HG03064 (cell line): ENCODE measurements around the gene IQGAP2.

Source experiments
- ATAC-seq: cut with Tn5 transposase; IDR thresholded peaks from one replicate; pipeline ENCODE4 v1.9.1; 2021; ENCODE audit warnings: low read depth; ENCODE audit not compliant: unreplicated experiment

The IQGAP2 gene

GRCh38 chr5:76474377-76474776 lies 71.3 kb downstream of the IQGAP2 start:
- ATAC-seq: no peak

GRCh38 chr5:76475385-76475784 lies 72.3 kb downstream of the IQGAP2 start:
- no peak for ATAC-seq

GRCh38 chr5:76475936-76476335 lies 72.9 kb downstream of the IQGAP2 start:
- ATAC-seq: no peak

GRCh38 chr5:76476474-76477038 lies 73.5 kb downstream of the IQGAP2 start:
- no peak for ATAC-seq

GRCh38 chr5:76477061-76477460 lies 74.0 kb downstream of the IQGAP2 start:
- no peak for ATAC-seq

GRCh38 chr5:76477571-76477970 lies 74.5 kb downstream of the IQGAP2 start:
- ATAC-seq: no peak

- ATAC-seq: no peak
Measured at GRCh38 chr5:76479281-76479680, 76.2 kb downstream of the IQGAP2 start.

- no peak for ATAC-seq
Measured at GRCh38 chr5:76479973-76480667, 77.0 kb downstream of the IQGAP2 start.

- no peak for ATAC-seq
Measured at GRCh38 chr5:76482984-76483383, 79.9 kb downstream of the IQGAP2 start.

GRCh38 chr5:76483433-76483832 lies 80.3 kb downstream of the IQGAP2 start:
- no peak for ATAC-seq

- ATAC-seq: no peak
Measured at GRCh38 chr5:76483881-76484280, 80.8 kb downstream of the IQGAP2 start.

GRCh38 chr5:76485511-76485910 lies 82.4 kb downstream of the IQGAP2 start:
- ATAC-seq: no peak

- no peak for ATAC-seq
Measured at GRCh38 chr5:76487386-76487785, 84.3 kb downstream of the IQGAP2 start.

GRCh38 chr5:76487821-76488220 lies 84.7 kb downstream of the IQGAP2 start:
- ATAC-seq: no peak

GRCh38 chr5:76488969-76489368 lies 85.9 kb downstream of the IQGAP2 start:
- no peak for ATAC-seq

GRCh38 chr5:76489877-76490688 lies 87.0 kb downstream of the IQGAP2 start:
- ATAC-seq: no peak

- ATAC-seq: no peak
Measured at GRCh38 chr5:76490960-76491359, 87.9 kb downstream of the IQGAP2 start.

GRCh38 chr5:76492819-76493189 lies 89.7 kb downstream of the IQGAP2 start:
- ATAC-seq: no peak

- ATAC-seq: no peak
Measured at GRCh38 chr5:76493190-76493837, 90.2 kb downstream of the IQGAP2 start.

- ATAC-seq: no peak
Measured at GRCh38 chr5:76494201-76494600, 91.1 kb downstream of the IQGAP2 start.

- ATAC-seq: no peak
Measured at GRCh38 chr5:76495870-76496269, 92.8 kb downstream of the IQGAP2 start.
